Vagina (tissue), 2 donors: ENCODE results near the gene SCAANT1. TPM values are rescaled to one million over a fixed set of nuclear protein-coding genes. Genes with fewer than 3 reads are reported as not detected.

Experiments
- DNase-seq, 2 donors: peaks; one replicate each; pipeline ENCODE4 v3.0.0-alpha.2; 2017; ENCODE audit errors: extremely low spot score in 2 of 2
- H3K27ac ChIP-seq: fragments of 200-600 bp; sonication (generic); one replicate; pipeline ENCODE4 v1.5.1; 2019
- H3K27me3 ChIP-seq: fragments of 200-600 bp; sonication (generic); one replicate; pipeline ENCODE4 v1.5.1; 2019
- H3K36me3 ChIP-seq, 2 donors: fragments of 200-600 bp; sonication (generic); one replicate each; pipeline ENCODE4 v1.5.1; 2017 to 2019
- H3K4me1 ChIP-seq: fragments of 200-600 bp; sonication (generic); one replicate; pipeline ENCODE4 v1.5.1; 2019
- H3K4me3 ChIP-seq, 2 donors: fragments of 200-600 bp; sonication (generic); 1 replicate in 1 of 2; 2 replicates in 1 of 2; pipeline ENCODE4 v1.5.1; 2016 to 2019
- H3K9me3 ChIP-seq: fragments of 200-600 bp; sonication (generic); one replicate; pipeline ENCODE4 v1.5.1; 2019
- CTCF ChIP-seq, 3 experiments: fragments of 450-650 bp in 2 of 3; fragments of 200-600 bp in 1 of 3; sonication (generic) in 1 of 3; IDR thresholded peaks; one replicate each; pipeline ENCODE4 v1.5.1; 2017 to 2019; ENCODE audit warnings: antibody characterized with exemption in 3 of 3, mild to moderate bottlenecking in 2 of 3, moderate library complexity in 2 of 3
- POLR2A ChIP-seq, 2 donors: fragments of 450-650 bp; IDR thresholded peaks; one replicate each; pipeline ENCODE4 v1.6.1; 2017; ENCODE audit warnings: antibody characterized with exemption in 2 of 2, mild to moderate bottlenecking in 2 of 2, moderate library complexity in 2 of 2
- POLR2AphosphoS5 ChIP-seq, 2 donors: sonication (generic); formaldehyde crosslinking; IDR thresholded peaks; one replicate each; pipeline ENCODE4 v1.9.0; 2017; ENCODE audit warnings: antibody characterized with exemption in 2 of 2, mild to moderate bottlenecking in 2 of 2, low read depth in 1 of 2; ENCODE audit not compliant: insufficient read depth in 1 of 2
- intact Hi-C: fragments of 100-400 bp; cut with DNase I; formaldehyde crosslinking; loops from one replicate; pipeline ENCODE4 v1.15.1; 2023
- total RNA-seq: library from RNA; depleted of rRNA; stranded (reverse); fragments of >200 nt; gene quantifications from one replicate; pipeline ENCODE4 v1.2.3, GENCODE V29; 2016

The SCAANT1 gene
- total RNA-seq, 1 donor from 2014 or later = not detected

DNA sequence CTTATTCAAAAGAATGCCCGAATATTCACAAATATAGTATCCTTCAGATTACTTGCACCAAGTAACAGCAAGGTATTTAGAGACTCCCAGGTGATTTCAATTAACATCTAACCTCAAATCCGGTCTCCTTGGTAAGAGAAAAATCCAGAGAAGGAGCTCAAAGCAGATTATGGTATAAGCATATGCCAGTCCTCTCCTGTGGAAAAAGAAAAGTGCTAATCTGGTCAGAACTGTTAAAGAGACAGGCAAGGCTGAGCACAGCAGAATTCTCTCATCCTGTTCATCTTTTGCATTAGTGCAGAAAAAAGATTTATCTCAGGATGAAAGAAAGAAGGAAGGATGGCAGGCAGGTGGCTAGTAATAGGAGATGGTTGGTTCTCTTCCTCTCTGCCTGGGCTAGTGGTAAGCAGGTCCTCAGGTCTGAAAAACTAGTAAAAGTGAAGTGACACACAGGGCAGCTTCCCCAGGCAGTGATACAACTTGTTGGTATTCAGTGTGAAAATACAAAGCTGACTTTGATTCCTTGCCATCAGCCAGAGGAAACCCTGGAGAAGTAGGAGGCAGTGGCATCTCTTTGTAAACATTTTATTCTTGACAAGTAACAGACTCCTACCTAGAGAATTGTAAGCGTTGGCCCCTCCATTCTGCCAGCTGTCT lies 34.3 kb downstream of the SCAANT1 start:
- DNase-seq = no peak
- H3K4me3 ChIP-seq = no peak overlapping the region
- H3K9me3 ChIP-seq = no peaks in the 10 kb centered on the region
- peaks cover 40% of the 10 kb centered on the region for H3K4me1 ChIP-seq
- no peaks in the 10 kb centered on the region for H3K27me3 ChIP-seq
- TF ChIP-seq POLR2AphosphoS5 (IDR thresholded peaks at IDR 0.05; ENCODE audit: insufficient read depth in 1 of 2, low read depth in 1 of 2) = no peak
- H3K27ac ChIP-seq = no peak overlapping the region
- intact Hi-C loops = no loop called here
- H3K36me3 ChIP-seq = no peaks in the 10 kb centered on the region

DNA sequence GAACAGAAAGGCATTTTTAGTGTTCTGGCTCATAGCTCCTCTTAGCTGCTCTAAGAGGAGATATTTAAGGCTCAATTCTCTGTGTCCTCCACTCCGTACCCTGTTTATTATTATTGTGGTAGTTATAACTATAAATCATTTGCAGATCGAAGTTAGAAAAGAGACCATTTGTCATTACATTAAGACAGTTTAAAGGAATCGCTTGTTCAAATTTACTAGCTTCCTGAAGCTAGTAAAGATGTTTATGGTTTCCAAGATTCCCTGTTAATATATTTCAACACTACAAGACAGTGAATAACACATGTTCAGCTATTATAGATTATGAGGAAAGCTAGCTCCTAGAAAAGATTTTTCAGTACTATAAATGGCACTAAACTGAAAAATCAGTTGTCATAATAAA lies 35.9 kb downstream of the SCAANT1 start:
- Histone ChIP-seq H3K4me1 (peaks cover 44% of the 10 kb centered on the region), H3K4me3 (no peak overlapping the region), H3K27ac (no peak overlapping the region), H3K36me3 (no peaks in the 10 kb centered on the region), H3K27me3 (no peaks in the 10 kb centered on the region), H3K9me3 (no peaks in the 10 kb centered on the region)
- DNase-seq = no peak
- intact Hi-C loops = no loop called here
- no peak for TF ChIP-seq POLR2A (IDR thresholded peaks at IDR 0.05)
- TF ChIP-seq CTCF (IDR thresholded peaks at IDR 0.05) = no peak
- no peak for TF ChIP-seq POLR2AphosphoS5 (IDR thresholded peaks at IDR 0.05; ENCODE audit: insufficient read depth in 1 of 2, low read depth in 1 of 2)

- Histone ChIP-seq H3K4me3 (no peak overlapping the region), H3K4me1 (peaks cover 45% of the 10 kb centered on the region), H3K27ac (no peak overlapping the region), H3K9me3 (no peaks in the 10 kb centered on the region), H3K36me3 (no peaks in the 10 kb centered on the region), H3K27me3 (no peaks in the 10 kb centered on the region)
- no peak for DNase-seq
- intact Hi-C loops = no loop called here
- no peak for TF ChIP-seq POLR2A (IDR thresholded peaks at IDR 0.05)
- TF ChIP-seq POLR2AphosphoS5 (IDR thresholded peaks at IDR 0.05; ENCODE audit: insufficient read depth in 1 of 2, low read depth in 1 of 2) = no peak
- no peak for TF ChIP-seq CTCF (IDR thresholded peaks at IDR 0.05)
Measured at GRCh38 chr3:63875510-63875909, 36.7 kb downstream of the SCAANT1 start.

GRCh38 chr3:63874769-63875168 lies 37.4 kb downstream of the SCAANT1 start:
- DNase-seq = no peak
- TF ChIP-seq CTCF (IDR thresholded peaks at IDR 0.05) (no peak), POLR2AphosphoS5 (IDR thresholded peaks at IDR 0.05; ENCODE audit: insufficient read depth in 1 of 2, low read depth in 1 of 2) (no peak), POLR2A (IDR thresholded peaks at IDR 0.05) (no peak)
- no peaks in the 10 kb centered on the region for H3K36me3 ChIP-seq
- peaks cover 53% of the 10 kb centered on the region for H3K4me1 ChIP-seq
- no peaks in the 10 kb centered on the region for H3K9me3 ChIP-seq
- no peak overlapping the region for H3K27ac ChIP-seq
- H3K4me3 ChIP-seq = no peak overlapping the region
- no peaks in the 10 kb centered on the region for H3K27me3 ChIP-seq
- intact Hi-C loops = no loop called here

- TF ChIP-seq CTCF (IDR thresholded peaks at IDR 0.05) = no peak
- no peak for TF ChIP-seq POLR2A (IDR thresholded peaks at IDR 0.05)
- no peak for TF ChIP-seq POLR2AphosphoS5 (IDR thresholded peaks at IDR 0.05; ENCODE audit: insufficient read depth in 1 of 2, low read depth in 1 of 2)
- no peak for DNase-seq
- peaks cover 39% of the 10 kb centered on the region for H3K4me1 ChIP-seq
- intact Hi-C loops = no loop called here
- H3K27me3 ChIP-seq = no peaks in the 10 kb centered on the region
- H3K36me3 ChIP-seq = no peaks in the 10 kb centered on the region
- no peak overlapping the region for H3K27ac ChIP-seq
- H3K4me3 ChIP-seq = no peak overlapping the region
- H3K9me3 ChIP-seq = no peaks in the 10 kb centered on the region
Measured at GRCh38 chr3:63872135-63872924, 39.9 kb downstream of the SCAANT1 start.
